Activated CD8-positive, alpha-beta T cell treated with anti-CD3 and anti-CD28 coated beads for 36 hours (primary cell): ENCODE results near the gene ANXA5. TPM values are rescaled to one million over a fixed set of nuclear protein-coding genes. Genes with fewer than 3 reads are reported as not detected.

ENCODE experiments used
- ATAC-seq: fragments of 200-7000 bp; cut with Tn5 transposase; one replicate; pipeline ENCODE4 v1.10.0; 2021; ENCODE audit warnings: mild to moderate bottlenecking, moderate library complexity
- CTCF ChIA-PET: fragments of 350-600 bp; sonication (Branson Sonifier 250); formaldehyde crosslinking; loops from one replicate; lab custom pipeline; 2021; ENCODE audit warnings: antibody characterized with exemption; lab: Charles Lee
- POLR2A ChIA-PET: fragments of 350-600 bp; sonication (Branson Sonifier 250); formaldehyde crosslinking; loops from one replicate; lab custom pipeline; 2021; ENCODE audit warnings: antibody characterized with exemption; lab: Charles Lee
- DNase-seq: peaks from one replicate; pipeline ENCODE4 v3.0.0-alpha.2; 2020
- H3K27ac Mint-ChIP-seq: one replicate; pipeline ENCODE4 v1.8.0; 2021; ENCODE audit warnings: mild to moderate bottlenecking, mixed read lengths
- H3K27me3 Mint-ChIP-seq: one replicate; pipeline ENCODE4 v1.8.0; 2021; ENCODE audit warnings: mixed read lengths
- H3K36me3 Mint-ChIP-seq: one replicate; pipeline ENCODE4 v1.8.0; 2021; ENCODE audit warnings: low read depth, mixed read lengths
- H3K4me1 Mint-ChIP-seq: one replicate; pipeline ENCODE4 v1.8.0; 2021; ENCODE audit warnings: low read depth, mixed read lengths
- H3K4me3 Mint-ChIP-seq: one replicate; pipeline ENCODE4 v1.8.0; 2021; ENCODE audit warnings: mild to moderate bottlenecking, moderate library complexity, mixed read lengths
- H3K9me3 Mint-ChIP-seq: one replicate; pipeline ENCODE4 v1.8.0; 2021; ENCODE audit warnings: mixed read lengths
- intact Hi-C: fragments of 100-400 bp; cut with micrococcal nuclease; formaldehyde crosslinking; loops from one replicate; pipeline ENCODE4 v1.10.0; 2022
- total RNA-seq, 2 experiments: library from RNA; stranded (reverse); gene quantifications; one replicate each; pipeline ENCODE4 v1.2.3, GENCODE V29; 2021
- TF ChIP-seq, protein P1 (sequence below): fragments of 200-600 bp; IDR thresholded peaks from one replicate; pipeline ENCODE4 v1.8.0; 2022; ENCODE audit warnings: antibody characterized with exemption, mild to moderate bottlenecking

The ANXA5 gene
- total RNA-seq, 2 experiments from 2014 or later, result 31.4 to 34.1 TPM

- Mint-ChIP-seq H3K4me1 (peaks cover 9% of the 10 kb centered on the region), H3K27me3 (peaks cover 40% of the 10 kb centered on the region), H3K27ac (no peak overlapping the region), H3K4me3 (no peak overlapping the region), H3K9me3 (no peaks in the 10 kb centered on the region), H3K36me3 (no peaks in the 10 kb centered on the region)
- ChIA-PET POLR2A (no interaction called here), CTCF (no interaction called here)
- DNase-seq, result no peak
- intact Hi-C loops, result no loop called here
- no peak for ATAC-seq
- TF ChIP-seq, protein P1, sequence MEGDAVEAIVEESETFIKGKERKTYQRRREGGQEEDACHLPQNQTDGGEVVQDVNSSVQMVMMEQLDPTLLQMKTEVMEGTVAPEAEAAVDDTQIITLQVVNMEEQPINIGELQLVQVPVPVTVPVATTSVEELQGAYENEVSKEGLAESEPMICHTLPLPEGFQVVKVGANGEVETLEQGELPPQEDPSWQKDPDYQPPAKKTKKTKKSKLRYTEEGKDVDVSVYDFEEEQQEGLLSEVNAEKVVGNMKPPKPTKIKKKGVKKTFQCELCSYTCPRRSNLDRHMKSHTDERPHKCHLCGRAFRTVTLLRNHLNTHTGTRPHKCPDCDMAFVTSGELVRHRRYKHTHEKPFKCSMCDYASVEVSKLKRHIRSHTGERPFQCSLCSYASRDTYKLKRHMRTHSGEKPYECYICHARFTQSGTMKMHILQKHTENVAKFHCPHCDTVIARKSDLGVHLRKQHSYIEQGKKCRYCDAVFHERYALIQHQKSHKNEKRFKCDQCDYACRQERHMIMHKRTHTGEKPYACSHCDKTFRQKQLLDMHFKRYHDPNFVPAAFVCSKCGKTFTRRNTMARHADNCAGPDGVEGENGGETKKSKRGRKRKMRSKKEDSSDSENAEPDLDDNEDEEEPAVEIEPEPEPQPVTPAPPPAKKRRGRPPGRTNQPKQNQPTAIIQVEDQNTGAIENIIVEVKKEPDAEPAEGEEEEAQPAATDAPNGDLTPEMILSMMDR, result no peak
Observed at GRCh38 chr4:121701263-121701662, 4.5 kb upstream of the ANXA5 start.

- H3K27ac Mint-ChIP-seq, result no peak overlapping the region
- no peaks in the 10 kb centered on the region for H3K36me3 Mint-ChIP-seq
- ATAC-seq, result no peak
- ChIA-PET CTCF (no interaction called here), POLR2A (no interaction called here)
- intact Hi-C loops, result no loop called here
- peaks cover 35% of the 10 kb centered on the region for H3K27me3 Mint-ChIP-seq
- TF ChIP-seq, protein P1, result no peak
- no peak overlapping the region for H3K4me3 Mint-ChIP-seq
- no peak for DNase-seq
- no peaks in the 10 kb centered on the region for H3K9me3 Mint-ChIP-seq
- peaks cover 15% of the 10 kb centered on the region for H3K4me1 Mint-ChIP-seq
Observed at GRCh38 chr4:121698236-121698671, 1.5 kb upstream of the ANXA5 start.

DNA sequence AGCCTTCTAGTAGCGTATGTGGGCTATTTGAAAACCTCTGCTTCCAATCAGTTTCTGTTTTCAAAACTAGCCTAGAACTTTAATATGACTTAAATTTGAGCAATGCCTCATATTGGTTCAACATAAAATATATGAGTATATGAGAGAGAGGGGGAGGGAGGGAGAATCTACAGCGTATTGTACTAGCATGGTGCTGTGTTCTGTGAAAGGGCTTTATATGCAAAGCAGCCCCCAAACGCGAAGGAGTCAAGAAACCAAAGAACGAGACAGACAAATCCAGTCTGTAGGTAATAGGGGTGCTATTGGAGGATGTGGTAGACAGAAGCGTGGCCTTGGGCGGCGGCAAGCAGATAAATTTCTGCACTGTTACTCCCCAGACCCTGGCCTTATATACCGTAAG, 784 bp upstream of the ANXA5 start:
- no peak overlapping the region for H3K27ac Mint-ChIP-seq
- CTCF ChIA-PET, result interaction anchor here (0.7 to 1.0 kb wide), 2 partner anchors 8 to 18 kb away, joined by 3 read pairs; no protein-coding TSS in a partner anchor

GRCh38 chr4:121696170-121696580, 605 bp downstream of the ANXA5 start:
- ATAC-seq (peak; percentile 50), DNase-seq (peak; percentile 69)
- TF ChIP-seq, protein P1, result no peak
- H3K4me3 Mint-ChIP-seq, result peak overlapping the region; percentile 92
- peaks cover 23% of the 10 kb centered on the region for H3K4me1 Mint-ChIP-seq
- ChIA-PET POLR2A (interaction anchor here (1.8 kb wide), 1 partner anchor 12 kb away, joined by 6 read pairs; no protein-coding TSS in a partner anchor), CTCF (interaction anchor here (1.3 kb wide), 1 partner anchor 98 kb away, joined by 3 read pairs; no protein-coding TSS in a partner anchor)
- intact Hi-C loops, result no loop called here
- H3K27me3 Mint-ChIP-seq, result peaks cover 36% of the 10 kb centered on the region
- H3K36me3 Mint-ChIP-seq, result peaks cover 3% of the 10 kb centered on the region
- no peaks in the 10 kb centered on the region for H3K9me3 Mint-ChIP-seq
- H3K27ac Mint-ChIP-seq, result peak overlapping the region; percentile 93

More for the DNA sequence above, 784 bp upstream of the ANXA5 start:
- Mint-ChIP-seq H3K4me3 (peak overlapping the region; percentile 74), H3K9me3 (no peaks in the 10 kb centered on the region), H3K4me1 (peaks cover 16% of the 10 kb centered on the region), H3K27me3 (peaks cover 35% of the 10 kb centered on the region), H3K36me3 (peaks cover 1% of the 10 kb centered on the region)
- intact Hi-C loops, result no loop called here
- DNase-seq, result peak; percentile 15
- TF ChIP-seq, protein P1, result no peak
- POLR2A ChIA-PET, result interaction anchor here (1.8 kb wide), 1 partner anchor 11 kb away, joined by 6 read pairs; no protein-coding TSS in a partner anchor
- ATAC-seq, result peak; percentile 5

- Mint-ChIP-seq H3K9me3 (no peaks in the 10 kb centered on the region), H3K27me3 (peaks cover 25% of the 10 kb centered on the region), H3K36me3 (peaks cover 3% of the 10 kb centered on the region), H3K4me3 (no peak overlapping the region), H3K27ac (no peak overlapping the region), H3K4me1 (peaks cover 23% of the 10 kb centered on the region)
- DNase-seq (no peak), ATAC-seq (no peak)
- ChIA-PET POLR2A (no interaction called here), CTCF (interaction anchor here (1.0 kb wide), 1 partner anchor 11 kb away, joined by 3 read pairs; no protein-coding TSS in a partner anchor)
- intact Hi-C loops, result no loop called here
- TF ChIP-seq, protein P1, result no peak
Observed at GRCh38 chr4:121693886-121694285, 2.9 kb downstream of the ANXA5 start.
